Measurements from ENCODE around the gene LRRC7.
"Not testable (repeated sequence)": the region's sequence is repeated elsewhere in the genome, so short reads cannot be mapped to it uniquely, and the experiment has no call there.

LRRC7 gene

GRCh38 chr1:69787151-69787550 is 219.4 kb downstream of the LRRC7 start:
- no peak for DNase-seq

DNA sequence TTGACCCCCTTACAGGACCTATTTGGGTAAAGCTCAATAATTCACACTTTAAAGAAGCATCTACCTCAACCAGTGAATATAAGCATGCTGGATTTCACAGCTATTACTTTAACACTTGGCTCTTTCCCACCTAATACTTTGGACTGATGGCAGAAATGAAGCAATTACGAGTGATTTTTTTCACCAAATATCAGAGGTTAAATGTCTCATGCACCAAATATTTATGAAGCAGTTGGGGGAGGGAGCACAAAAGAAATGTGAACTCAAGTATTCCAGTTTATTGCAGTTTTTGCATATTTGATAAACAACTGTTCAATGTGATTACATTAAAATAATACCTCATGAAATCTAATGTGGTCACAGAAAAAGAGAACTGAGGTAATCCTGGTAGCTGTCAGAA is 223.6 kb downstream of the LRRC7 start:
- no peak for DNase-seq

DNA sequence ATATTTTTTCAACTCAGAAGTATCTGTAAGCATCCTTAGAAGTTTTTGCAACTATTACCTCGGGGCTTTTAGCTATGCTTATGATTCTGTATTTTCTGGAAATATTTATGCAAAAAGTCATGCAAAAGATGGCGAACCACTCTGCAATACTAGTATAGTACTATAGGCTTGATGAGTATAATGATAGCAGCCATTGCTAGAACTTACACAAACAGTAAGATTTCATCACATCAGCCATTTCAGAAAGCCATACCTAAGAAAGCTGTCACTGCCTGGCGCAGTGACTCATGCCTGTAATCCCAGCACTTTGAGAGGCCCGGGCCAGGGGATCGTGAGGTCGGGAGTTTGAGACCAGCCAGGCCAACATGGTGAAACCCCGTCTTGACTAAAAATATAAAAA is 227.1 kb downstream of the LRRC7 start:
- no peak for DNase-seq

DNA sequence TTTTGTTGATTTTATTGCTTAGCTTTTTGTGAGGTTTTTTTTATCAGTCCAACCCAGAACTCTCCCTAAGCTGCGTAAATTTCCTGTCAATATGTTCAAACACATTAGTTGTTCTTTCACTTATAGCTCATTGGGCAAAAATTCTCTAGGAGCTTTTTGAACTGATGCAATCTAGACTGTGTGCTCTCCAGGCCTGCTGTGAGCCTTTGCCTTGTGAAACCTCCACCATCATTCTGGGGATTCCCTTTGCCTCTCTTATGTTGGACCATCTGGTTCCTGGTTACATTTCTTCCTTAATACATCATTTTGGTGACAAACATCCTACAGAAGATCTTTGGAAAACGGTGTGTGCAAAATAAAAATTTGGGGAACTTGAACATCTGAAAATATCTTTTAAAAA is 247.2 kb downstream of the LRRC7 start:
- DNase-seq = no peak

- no peak for DNase-seq
Observed at GRCh38 chr1:69824932-69825331, 257.2 kb downstream of the LRRC7 start.

DNA sequence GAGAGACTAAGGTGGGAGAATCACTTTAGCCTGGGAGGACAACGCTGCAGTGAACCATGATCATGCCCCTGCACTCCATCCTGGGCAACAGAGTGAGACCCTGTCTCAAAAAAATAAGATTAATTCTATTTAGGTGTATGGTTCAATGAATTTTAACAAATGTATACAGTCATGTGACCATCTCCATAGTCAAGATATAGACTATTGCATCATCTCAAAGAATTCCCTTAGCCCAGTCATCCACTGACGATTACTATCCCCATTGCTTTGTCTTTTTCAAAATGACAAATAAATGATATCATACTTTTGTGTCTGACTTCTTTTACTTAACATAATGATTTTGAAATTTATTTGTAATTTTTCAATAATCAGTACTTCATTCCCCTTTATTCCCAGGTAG is 260.0 kb downstream of the LRRC7 start:
- no peak for DNase-seq

DNA sequence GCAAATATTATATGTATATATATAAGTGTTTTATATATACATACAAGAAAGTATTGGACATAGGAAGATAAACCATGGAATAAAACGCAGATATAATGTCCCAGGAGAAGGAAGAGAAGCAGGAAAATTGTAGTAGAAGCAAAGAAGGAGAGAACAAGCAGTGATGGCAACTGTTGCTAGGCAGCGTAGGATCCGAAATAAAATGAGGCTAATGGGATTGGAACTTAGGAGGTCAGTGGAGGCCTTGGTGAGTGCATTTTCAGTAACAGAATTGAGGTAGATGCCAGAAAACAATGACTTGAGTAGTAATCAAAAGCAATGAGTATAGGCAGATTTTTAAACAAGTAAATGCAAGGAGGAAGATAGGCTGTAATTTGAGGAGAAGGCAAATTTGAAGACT is 265.8 kb downstream of the LRRC7 start:
- no peak for DNase-seq

DNA sequence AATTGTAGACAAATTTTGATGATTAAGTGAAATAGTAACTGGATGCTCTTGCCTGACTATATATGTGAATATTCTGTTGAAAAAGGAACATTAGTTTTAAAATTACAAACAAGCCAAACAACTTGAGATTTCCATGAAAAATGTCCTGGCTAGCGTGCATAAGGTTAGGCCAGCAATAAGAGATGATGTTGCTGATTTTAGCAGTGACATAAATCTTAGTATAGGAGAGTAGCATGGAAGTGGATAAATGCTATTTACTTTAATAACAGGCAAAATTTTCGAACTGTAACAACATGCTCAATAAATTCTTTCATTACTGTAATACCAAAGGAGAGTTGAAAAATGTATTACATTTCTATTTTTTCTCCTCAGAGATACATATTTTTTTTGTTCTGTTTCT is 266.6 kb downstream of the LRRC7 start:
- no peak for DNase-seq

GRCh38 chr1:69835955-69836354 is 268.2 kb downstream of the LRRC7 start:
- DNase-seq = no peak

- DNase-seq = no peak
Observed at GRCh38 chr1:69836971-69837636, 269.4 kb downstream of the LRRC7 start.

- DNase-seq = no peak
Observed at GRCh38 chr1:69842326-69842725, 274.6 kb downstream of the LRRC7 start.

GRCh38 chr1:69845655-69846054 is 277.9 kb downstream of the LRRC7 start:
- no peak for DNase-seq

DNA sequence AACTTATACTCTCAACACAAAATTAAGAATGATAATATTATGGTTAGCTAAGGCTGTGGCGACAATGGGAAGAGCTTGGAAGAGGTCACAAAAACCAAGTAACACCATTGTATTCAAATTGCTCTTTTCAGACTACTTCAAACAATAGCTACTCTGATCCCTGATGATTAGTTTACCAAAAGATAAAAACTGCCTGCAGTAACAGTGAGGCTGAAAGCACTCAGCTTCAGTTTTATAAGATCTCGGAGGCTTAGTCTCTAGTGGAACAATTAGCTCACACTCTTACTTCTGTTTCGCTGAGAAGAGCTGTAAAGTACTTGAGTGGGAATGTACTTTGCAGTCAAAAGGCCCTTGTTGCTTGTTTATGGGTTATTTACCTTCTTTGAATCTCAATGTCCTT is 278.5 kb downstream of the LRRC7 start:
- DNase-seq = no peak

DNA sequence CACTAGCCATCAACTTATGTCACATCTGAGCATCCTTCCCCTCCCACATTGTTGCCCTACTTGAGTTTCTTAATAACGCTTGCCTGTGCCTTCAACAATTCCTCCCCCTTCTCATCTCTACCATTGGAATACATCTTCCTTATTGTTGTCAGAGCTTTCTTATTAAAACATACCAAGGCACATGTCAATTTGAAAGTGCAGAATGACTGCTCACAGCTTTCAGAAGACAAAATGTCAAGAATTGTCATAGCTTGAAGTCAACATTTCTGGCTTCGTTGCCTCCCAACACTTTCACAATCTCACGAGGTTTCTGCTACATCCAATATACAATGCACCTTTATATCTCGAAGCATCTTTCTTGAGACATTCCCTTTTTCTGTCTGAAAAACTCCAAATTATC is 279.9 kb downstream of the LRRC7 start:
- DNase-seq = no peak

DNA sequence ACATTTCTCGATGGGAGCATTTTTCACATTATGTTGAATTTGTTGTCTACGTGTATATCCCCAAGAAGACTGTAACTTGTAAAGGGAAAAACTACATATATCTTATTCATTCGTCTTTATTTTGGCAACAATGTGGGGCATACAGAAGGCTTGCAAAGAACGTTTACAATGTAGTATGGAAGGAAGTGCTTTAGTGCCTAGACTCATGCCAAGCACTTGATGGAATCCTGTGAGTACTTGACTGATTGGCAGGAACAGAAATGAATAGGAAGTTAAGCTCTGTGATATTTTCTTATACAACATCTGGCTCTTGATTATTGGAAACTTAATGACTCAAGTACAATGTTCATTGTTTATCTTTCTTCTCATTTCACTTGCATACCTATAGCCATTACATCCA is 284.4 kb downstream of the LRRC7 start:
- no peak for DNase-seq

GRCh38 chr1:69852706-69853105 is 285.0 kb downstream of the LRRC7 start:
- no peak for DNase-seq

GRCh38 chr1:69858534-69858933 is 290.8 kb downstream of the LRRC7 start:
- DNase-seq = no peak

DNA sequence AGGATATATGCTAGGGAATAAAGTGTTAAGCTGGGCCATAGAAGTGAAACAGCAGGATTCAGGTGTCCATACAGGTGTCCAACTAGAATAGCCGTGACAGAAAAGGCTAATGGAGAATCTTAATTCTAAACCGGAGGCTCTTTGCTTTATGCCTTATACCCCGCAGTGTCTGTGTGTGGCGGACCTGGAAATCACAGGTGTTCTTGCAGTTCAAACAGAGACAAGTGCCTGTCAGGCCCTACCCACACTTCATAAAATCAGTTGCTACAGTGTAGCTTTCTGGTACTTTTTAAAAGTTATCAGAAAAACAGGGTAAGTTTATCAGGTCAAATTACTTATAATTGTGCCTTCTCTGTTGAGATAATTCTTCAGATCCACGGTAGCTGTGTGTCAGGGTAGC is 293.9 kb downstream of the LRRC7 start:
- no peak for DNase-seq

DNA sequence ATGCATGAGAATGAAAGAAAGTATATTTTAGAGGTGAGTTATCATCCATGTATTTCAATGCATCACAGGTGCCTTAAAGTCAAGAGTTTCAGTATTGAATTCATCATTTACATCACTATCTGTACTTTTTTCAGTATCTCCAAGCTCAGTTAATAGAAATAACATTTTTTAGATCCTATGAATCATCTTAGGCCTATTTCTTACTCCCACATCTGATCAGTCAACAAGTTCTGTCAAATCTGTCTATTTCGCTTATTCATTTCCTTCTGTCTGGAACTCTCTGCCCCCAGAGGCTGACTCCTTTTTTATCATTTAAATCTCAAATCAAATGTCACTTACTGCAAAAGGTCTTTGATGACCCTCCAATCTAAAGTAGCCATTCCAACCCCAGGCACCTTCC is 295.2 kb downstream of the LRRC7 start:
- no peak for DNase-seq

DNA sequence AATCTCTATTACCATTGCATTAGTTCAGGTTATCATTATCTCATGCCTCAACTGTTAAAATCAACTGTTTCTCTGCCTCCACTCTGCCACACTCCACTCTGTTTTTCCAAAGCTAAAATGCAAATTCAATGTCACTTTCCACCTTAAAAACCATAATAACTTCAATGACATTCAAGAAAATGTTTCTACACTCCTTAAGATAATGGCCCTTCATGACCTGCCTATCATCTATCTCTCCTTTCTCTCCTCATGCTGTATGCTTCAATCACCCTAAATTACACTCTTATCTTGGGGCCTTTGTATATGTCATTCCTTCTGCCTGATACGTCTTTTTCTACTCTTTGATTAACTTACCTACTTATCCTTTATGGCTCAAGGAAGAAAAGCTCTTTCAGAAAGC is 296.0 kb downstream of the LRRC7 start:
- DNase-seq = no peak

DNA sequence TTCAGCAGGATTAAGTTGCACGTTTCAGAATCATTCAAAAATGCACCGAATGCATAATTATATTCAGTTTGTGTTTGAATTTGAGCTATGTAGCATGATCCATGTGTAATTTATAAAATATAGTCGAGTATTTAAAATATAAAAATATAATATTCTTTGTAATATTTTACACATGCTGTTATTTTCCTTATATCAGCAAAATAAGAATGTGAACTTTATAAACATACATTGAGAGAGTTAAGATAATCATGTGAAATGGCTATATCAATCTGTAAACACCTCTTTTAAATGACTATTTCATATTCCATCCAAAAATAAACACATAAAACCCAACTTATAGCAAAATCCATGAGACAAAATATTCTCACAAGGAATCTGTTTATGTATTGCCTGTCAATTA is 303.7 kb downstream of the LRRC7 start:
- DNase-seq = no peak

DNA sequence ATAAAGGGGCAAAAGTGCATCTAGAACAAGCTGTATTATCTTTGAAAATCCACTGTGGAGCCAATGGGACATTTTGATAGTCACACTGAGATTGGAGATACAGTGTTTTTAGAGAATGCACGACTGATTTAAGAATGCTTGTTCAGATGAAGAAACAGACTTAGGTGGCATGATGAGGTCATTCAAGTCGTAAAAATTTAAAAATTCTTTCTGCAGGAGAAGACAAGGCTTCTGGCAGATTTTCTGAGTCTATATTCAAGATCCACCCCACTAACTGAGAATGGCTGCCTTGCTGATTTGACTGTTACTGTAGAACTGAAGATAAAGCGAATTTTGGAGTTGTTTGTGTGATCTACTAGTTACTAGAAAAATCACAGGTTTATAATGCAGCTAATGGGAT is 310.6 kb downstream of the LRRC7 start:
- DNase-seq = no peak

GRCh38 chr1:69888016-69888415 is 320.3 kb downstream of the LRRC7 start:
- not testable (repeated sequence) for DNase-seq

DNA sequence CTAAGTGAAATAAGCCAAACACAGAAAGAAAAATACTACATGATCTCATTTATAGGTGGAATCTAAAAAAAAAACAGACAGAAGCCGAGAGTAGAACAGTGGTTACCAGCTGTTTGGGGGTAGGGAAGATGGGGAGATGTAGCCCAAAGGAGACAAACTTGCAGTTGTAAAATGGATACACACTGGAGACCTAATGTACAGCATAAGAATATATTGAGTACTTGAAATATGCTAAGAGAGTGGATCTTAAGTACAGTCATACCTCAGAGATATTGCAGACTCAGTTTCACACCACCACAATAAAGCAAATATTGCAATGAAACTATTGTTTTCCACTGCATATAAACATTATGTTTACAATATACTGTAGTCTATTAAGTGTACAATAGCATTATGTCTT is 320.9 kb downstream of the LRRC7 start:
- DNase-seq = no peak

DNA sequence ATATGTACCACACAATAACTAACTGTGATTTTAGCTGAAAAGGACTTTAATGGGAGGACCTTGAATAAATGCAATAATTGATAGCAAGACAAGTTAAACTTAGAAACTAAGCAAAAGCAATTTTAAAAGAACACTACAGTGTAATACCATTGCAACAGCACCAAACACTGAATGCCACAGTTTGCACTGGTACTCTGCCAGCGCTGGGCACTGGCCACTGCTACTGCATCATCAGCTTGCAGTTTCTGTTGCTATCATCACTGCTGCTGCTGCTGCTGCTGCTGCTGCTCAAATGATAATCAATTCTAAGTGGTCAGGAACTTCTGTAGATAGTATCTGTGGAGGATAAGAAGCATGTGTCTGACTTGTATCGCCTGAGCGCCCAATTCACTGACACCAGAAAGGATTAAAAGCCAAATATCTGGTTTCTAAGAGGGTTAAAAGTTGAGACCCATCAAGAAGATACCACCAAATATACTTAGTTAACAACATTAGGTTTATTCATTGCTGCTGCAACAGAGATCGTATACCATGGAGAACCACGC is 330.8 kb downstream of the LRRC7 start:
- DNase-seq = no peak
